SK-N-MC (cell line): Measurements from ENCODE around the gene RNF130.

Experiments
- EZH2 ChIP-seq: fragments of 200-600 bp; sonication (generic); IDR thresholded peaks from one replicate; pipeline ENCODE4 v1.6.1; 2017; ENCODE audit warnings: antibody characterized with exemption
- FOXP2 ChIP-seq: optimal IDR thresholded peaks from 2 replicates; pipeline ENCODE3; 2011; ENCODE audit warnings: mild to moderate bottlenecking, moderate library complexity; ENCODE audit not compliant: insufficient read depth; ENCODE audit errors: extremely low read length, control extremely low read depth
- POLR2AphosphoS5 ChIP-seq: IDR thresholded peaks from 2 replicates; pipeline ENCODE4 v1.6.1; 2012; ENCODE audit warnings: mild to moderate bottlenecking, low read depth, low read length, borderline replicate concordance

GRCh38 chr5:179912386-179912785 lies 159.2 kb downstream of the RNF130 start:
- TF ChIP-seq EZH2 (no peak), POLR2AphosphoS5 (no peak), FOXP2 (no peak)
